GM19455 (cell line): Measurements from ENCODE around the gene THOP1.

Experiments
- ATAC-seq: cut with Tn5 transposase; IDR thresholded peaks from one replicate; pipeline ENCODE4 v1.9.1; 2021; ENCODE audit not compliant: unreplicated experiment

THOP1 gene

GRCh38 chr19:2850256-2850925 is 65.1 kb downstream of the THOP1 start:
- ATAC-seq = no peak

DNA sequence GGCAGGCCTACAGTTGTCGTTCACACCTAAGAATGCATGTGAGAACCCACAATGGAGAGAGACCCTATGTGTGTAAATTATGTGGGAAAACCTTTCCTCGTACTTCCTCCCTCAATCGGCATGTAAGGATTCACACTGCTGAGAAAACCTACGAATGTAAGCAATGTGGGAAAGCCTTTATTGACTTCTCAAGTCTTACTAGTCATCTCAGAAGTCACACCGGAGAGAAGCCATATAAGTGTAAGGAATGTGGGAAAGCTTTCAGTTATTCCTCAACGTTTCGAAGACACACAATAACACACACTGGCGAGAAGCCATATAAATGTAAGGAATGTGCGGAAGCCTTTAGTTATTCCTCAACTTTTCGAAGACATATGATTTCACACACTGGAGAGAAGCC is 67.3 kb downstream of the THOP1 start:
- no peak for ATAC-seq

DNA sequence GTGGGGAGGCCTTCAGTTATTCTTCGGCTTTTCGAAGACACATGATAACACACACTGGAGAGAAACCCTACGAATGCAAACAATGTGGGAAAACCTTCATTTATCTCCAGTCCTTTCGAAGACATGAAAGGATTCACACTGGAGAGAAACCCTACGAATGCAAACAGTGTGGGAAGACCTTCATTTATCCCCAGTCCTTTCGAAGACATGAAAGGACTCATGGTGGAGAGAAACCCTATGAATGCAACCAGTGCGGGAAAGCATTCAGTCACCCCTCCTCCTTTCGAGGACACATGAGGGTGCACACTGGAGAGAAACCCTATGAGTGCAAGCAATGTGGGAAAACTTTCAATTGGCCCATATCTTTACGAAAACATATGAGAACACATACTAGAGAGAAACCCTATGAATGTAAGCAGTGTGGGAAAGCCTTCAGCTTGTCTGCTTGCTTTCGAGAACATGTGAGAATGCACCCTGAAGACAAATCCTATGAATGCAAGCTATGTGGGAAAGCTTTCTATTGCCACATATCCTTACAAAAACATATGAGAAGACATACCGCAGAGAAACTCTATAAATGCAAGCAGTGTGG is 67.8 kb downstream of the THOP1 start:
- ATAC-seq = no peak

DNA sequence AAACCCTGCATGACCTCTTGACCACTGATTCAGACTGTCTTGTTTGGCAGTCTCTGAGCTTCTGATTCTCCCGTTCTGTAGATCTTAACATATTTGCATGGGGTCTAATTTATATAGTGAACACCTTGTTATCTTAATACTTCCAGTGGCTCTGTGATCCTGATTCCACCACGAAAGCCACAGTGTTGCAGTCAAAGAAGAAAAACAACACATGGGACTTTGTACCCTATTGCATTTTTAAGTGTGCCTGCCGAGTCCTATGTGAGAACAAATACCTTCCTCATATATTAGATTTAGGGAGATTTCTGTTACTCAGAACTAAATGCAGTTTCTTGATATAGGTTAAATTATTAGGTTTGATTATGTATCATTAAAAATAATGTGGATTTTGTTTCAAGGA is 69.5 kb downstream of the THOP1 start:
- ATAC-seq = no peak

DNA sequence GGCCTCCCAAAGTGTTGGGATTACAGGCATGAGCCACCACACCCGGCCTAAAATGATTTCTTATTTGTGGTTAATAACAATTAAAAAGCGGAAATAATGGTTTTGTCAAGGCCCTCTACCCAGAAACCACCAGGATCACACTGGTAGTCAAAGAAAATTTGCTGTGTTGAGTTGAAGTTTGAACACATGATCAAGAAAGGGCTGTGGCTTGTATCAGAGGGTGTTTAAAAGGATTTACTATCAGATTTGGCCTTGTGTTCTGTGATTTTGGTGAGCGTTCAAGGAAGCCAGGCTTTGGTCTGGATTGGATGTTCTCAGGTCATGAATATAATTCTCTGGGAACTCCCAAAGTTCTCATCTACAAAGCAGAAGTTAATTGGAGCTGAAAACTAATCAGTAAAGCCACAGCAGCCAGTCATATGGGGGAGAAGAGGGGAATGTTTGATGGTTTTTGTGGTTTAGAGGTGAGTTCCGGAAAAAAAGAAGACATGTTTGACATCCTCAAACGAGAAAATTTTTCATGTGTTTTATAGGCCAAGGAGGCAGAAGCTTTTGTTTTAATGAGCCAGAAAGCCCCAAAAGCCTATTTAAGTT is 71.3 kb downstream of the THOP1 start:
- no peak for ATAC-seq

- ATAC-seq = no peak
Observed at GRCh38 chr19:2858864-2859263, 73.6 kb downstream of the THOP1 start.

DNA sequence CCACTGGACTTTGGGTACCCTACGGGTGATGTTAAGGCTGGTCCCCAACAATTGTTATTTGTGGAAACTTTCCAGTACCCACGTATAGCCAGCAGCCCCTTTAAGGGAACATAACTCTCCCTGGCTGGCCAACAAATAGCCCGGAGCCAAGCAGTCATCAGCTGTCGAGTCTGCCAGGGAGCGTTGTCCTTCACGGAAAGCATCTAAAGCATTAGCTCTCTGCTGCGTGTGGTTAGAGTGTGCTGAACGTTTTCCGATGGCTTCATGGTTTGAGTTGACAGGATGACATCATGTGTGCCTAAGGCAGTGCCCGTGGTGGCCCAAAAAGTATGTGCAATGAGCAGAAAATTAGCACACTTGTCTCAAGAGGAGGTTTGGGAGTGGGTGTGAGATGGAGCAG is 78.5 kb downstream of the THOP1 start:
- ATAC-seq = no peak
